ENCODE data around the gene PCDHGB4.
"Not testable (repeated sequence)": the region's sequence is repeated elsewhere in the genome, so short reads cannot be mapped to it uniquely, and the experiment has no call there.

PCDHGB4 gene

GRCh38 chr5:141398608-141399007, 11.1 kb downstream of the PCDHGB4 start:
- DNase-seq (ENCODE audit: low read depth), result no peak

- DNase-seq (ENCODE audit: low read depth), result no peak
Observed at GRCh38 chr5:141399555-141400258, 12.2 kb downstream of the PCDHGB4 start.

DNA sequence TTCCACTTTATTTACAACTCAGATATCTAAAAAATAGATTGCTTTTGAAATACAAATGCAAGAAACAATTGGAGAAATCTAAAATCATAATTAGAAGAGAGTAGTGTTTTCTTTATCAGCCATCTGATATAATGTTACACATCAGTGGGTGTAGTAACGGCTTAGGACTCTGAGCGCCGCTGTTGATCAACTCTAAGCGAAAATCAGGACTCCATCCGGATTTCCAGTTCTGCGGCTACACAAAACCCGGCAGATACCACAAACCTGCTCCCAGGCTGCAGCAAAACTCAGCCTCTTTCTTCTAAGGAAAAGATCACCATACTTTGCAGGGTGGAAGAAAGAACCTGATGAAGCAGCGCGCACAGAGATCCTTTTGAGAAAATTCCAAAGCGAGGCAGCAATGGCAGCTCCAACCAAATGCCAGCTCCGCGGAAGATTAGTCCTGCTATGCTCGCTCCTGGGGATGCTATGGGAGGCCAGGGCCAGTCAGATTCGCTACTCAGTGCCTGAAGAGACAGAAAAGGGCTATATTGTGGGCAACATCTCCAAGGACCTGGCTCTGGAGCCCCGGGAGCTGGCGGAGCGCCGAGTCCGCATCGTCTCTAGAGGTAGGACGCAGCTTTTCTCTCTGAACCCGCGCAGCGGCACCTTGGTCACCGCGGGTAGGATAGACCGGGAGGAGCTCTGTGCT, 15.2 kb downstream of the PCDHGB4 start, which contains the start of gene PCDHGA9:
Gene PCDHGA9 (plus strand): TSS at position 226 of the 691 bp plus-strand sequence. CDS start 175 bp downstream, at position 401.
- DNase-seq (ENCODE audit: low read depth), result no peak

GRCh38 chr5:141403387-141403786, 15.9 kb downstream of the PCDHGB4 start:
- DNase-seq (ENCODE audit: low read depth), result no peak

DNA sequence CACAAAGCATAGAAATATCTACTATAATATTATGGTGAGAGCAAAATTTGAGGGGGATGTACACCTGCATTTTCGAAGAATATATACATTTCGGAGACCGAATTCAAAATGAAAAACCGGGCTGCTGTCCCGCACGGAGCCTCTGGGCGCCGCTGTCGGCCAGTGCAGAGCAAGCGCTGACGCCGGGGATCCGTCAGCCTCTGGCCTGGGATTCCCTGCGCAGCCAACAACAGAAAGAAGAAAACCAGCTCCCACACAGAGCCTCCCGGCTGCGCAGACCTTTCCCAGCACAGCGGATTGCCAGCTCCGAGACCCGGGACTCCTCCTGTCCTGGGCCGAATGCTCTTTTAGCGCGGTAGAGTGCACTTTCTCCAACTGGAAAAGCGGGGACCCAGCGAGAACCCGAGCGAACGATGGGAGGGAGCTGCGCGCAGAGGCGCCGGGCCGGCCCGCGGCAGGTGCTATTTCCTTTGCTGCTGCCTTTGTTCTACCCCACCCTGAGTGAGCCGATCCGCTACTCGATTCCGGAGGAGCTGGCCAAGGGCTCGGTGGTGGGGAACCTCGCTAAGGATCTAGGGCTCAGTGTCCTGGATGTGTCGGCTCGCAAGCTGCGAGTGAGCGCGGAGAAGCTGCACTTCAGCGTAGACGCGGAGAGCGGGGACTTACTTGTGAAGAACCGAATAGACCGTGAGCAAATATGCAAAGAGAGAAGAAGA, 20.4 kb downstream of the PCDHGB4 start, which contains the start of gene PCDHGB6:
Gene PCDHGB6 (plus strand): TSS at position 232 of the 716 bp plus-strand sequence. CDS start 182 bp downstream, at position 414.
- not testable (repeated sequence) for DNase-seq (ENCODE audit: low read depth)

GRCh38 chr5:141409598-141410306, 22.3 kb downstream of the PCDHGB4 start:
- DNase-seq (ENCODE audit: low read depth), result no peak

- DNase-seq (ENCODE audit: low read depth), result no peak
Observed at GRCh38 chr5:141411575-141411974, 24.1 kb downstream of the PCDHGB4 start.

- DNase-seq (ENCODE audit: low read depth), result no peak
Observed at GRCh38 chr5:141412854-141413539, 25.5 kb downstream of the PCDHGB4 start, which contains the start of gene PCDHGA10. Gene PCDHGA10, plus strand, starts transcription at chr5:141412987. Its CDS starts 189 bp downstream, at chr5:141413176.

DNA sequence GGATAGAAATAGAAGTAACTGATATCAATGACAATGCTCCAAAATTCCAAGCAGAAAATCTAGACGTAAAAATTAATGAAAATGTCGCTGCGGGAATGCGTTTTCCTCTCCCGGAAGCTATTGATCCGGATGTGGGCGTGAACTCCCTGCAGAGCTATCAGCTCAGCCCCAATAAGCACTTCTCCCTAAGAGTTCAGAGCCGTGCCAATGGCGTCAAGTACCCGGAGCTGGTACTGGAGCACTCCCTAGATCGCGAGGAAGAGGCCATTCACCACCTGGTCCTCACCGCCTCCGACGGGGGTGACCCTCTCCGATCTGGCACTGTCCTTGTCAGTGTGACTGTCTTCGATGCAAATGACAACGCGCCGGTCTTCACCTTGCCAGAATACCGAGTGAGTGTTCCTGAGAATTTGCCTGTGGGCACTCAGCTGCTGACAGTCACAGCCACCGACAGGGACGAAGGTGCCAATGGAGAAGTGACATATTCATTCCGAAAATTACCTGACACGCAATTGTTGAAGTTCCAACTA, 26.1 kb downstream of the PCDHGB4 start:
- DNase-seq (ENCODE audit: low read depth), result no peak

DNA sequence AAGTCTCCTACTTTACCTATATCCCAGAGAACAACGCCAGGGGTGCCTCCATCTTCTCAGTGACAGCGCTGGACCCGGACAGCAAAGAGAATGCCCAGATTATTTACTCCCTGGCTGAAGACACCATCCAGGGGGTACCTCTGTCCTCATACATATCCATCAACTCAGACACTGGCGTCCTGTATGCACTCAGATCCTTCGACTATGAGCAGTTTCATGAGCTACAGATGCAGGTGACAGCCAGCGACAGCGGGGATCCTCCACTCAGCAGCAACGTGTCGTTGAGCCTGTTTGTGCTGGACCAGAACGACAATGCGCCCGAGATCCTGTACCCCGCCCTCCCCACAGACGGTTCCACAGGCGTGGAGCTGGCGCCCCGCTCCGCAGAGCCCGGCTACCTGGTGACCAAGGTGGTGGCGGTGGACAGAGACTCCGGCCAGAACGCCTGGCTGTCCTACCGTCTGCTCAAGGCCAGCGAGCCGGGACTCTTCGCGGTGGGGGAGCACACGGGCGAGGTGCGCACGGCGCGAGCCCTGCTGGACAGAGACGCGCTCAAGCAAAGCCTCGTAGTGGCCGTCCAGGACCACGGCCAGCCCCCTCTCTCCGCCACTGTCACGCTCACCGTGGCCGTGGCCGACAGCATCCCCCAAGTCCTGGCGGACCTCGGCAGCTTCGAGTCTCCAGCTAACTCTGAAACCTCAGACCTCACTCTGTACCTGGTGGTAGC, 27.2 kb downstream of the PCDHGB4 start:
- DNase-seq (ENCODE audit: low read depth), result not testable (repeated sequence)

DNA sequence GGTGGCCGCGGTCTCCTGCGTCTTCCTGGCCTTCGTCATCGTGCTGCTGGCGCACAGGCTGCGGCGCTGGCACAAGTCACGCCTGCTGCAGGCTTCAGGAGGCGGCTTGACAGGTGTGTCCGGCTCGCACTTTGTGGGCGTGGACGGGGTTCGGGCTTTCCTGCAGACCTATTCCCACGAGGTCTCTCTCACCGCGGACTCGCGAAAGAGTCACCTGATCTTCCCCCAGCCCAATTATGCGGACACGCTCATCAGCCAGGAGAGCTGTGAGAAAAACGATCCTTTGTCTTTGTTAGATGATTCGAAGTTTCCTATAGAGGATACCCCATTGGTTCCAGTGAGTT, 27.7 kb downstream of the PCDHGB4 start:
- not testable (repeated sequence) for DNase-seq (ENCODE audit: low read depth)

DNA sequence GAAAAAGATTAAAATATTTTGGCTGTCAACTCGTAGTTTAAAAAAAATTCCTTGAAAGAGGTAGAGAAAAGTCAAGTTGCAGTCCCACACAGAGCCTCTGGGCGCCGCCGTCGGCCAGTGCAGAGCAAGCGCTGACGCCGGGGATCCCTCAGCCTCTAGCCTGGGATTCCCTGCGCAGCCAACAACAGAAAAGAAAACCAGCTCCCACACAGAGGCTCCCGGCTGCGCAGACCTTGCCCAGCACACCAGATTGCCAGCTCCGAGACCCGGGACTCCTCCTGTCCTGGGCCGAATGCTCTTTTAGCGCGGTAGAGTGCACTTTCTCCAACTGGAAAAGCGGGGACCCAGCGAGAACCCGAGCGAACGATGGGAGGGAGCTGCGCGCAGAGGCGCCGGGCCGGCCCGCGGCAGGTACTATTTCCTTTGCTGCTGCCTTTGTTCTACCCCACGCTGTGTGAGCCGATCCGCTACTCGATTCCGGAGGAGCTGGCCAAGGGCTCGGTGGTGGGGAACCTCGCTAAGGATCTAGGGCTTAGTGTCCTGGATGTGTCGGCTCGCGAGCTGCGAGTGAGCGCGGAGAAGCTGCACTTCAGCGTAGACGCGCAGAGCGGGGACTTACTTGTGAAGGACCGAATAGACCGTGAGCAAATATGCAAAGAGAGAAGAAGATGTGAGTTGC, 30.1 kb downstream of the PCDHGB4 start, which contains the start of gene PCDHGB7:
Gene PCDHGB7 (plus strand): TSS at position 184 of the 679 bp plus-strand sequence. CDS start 183 bp downstream, at position 367.
- not testable (repeated sequence) for DNase-seq (ENCODE audit: low read depth)

GRCh38 chr5:141419074-141419880, 31.8 kb downstream of the PCDHGB4 start:
- no peak for DNase-seq (ENCODE audit: low read depth)

GRCh38 chr5:141420855-141421488, 33.5 kb downstream of the PCDHGB4 start, which contains the start of gene PCDHGA11:
Gene PCDHGA11, plus strand, starts transcription at chr5:141421051. Its CDS starts 177 bp downstream, at chr5:141421228.
- DNase-seq (ENCODE audit: low read depth), result no peak

DNA sequence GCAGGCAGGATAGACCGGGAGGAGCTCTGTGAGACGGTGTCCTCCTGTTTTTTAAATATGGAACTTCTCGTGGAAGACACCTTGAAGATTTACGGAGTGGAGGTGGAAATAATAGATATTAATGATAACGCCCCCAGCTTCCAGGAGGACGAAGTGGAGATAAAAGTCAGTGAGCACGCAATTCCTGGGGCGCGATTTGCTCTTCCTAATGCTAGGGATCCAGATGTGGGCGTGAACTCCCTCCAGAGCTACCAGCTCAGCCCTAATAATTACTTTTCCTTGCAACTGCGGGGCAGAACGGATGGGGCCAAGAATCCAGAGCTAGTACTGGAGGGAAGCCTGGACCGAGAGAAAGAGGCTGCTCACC, 34.0 kb downstream of the PCDHGB4 start:
- DNase-seq (ENCODE audit: low read depth), result no peak

DNA sequence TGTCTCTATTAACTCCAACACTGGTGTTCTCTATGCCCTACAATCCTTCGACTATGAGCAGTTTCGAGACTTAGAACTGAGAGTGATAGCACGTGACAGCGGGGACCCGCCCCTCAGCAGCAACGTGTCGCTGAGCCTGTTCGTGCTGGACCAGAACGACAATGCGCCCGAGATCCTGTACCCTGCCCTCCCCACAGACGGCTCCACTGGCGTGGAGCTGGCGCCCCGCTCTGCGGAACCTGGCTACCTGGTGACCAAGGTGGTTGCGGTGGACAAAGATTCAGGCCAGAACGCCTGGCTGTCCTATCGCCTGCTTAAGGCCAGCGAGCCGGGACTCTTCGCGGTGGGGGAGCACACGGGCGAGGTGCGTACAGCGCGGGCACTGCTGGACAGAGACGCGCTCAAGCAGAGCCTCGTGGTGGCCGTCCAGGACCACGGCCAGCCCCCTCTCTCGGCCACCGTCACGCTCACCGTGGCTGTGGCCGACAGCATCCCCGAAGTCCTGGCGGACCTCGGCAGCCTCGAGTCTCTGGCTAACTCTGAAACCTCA, 35.3 kb downstream of the PCDHGB4 start:
- DNase-seq (ENCODE audit: low read depth), result no peak

GRCh38 chr5:141427783-141428426, 40.4 kb downstream of the PCDHGB4 start:
- DNase-seq (ENCODE audit: low read depth), result no peak

Data from stimulated activated CD8-positive, alpha-beta memory T cell treated with anti-CD3 and anti-CD28 coated beads, Interleukin-15, amount 100 ng/mL, for 24 hours (primary cell).